GM23338 (cell line): Measurements from ENCODE around the gene ZNF337. TPM values are rescaled to one million over a fixed set of nuclear protein-coding genes. Genes with fewer than 3 reads are reported as not detected.
"Not testable (repeated sequence)": the region's sequence is repeated elsewhere in the genome, so short reads cannot be mapped to it uniquely, and the experiment has no call there.

Experiments used
- ATAC-seq: fragments of 200-7000 bp; cut with Tn5 transposase; 3 replicates; pipeline ENCODE4 v1.9.1; 2020
- DNase-seq: peaks from one replicate; pipeline ENCODE4 v3.0.0-alpha.2; 2015; ENCODE audit warnings: low spot score
- H2AFZ ChIP-seq: fragments of 200-600 bp; sonication (generic); 2 replicates; pipeline ENCODE4 v1.8.0; 2016; ENCODE audit warnings: antibody characterized with exemption, mild to moderate bottlenecking, moderate library complexity
- H3F3A ChIP-seq: fragments of 200-600 bp; sonication (generic); replicated peaks from 2 replicates; pipeline ENCODE4 v1.8.0; 2017; ENCODE audit warnings: antibody characterized with exemption, mixed run types, low read depth
- H3K27ac ChIP-seq: fragments of 200-600 bp; sonication (generic); 2 replicates; pipeline ENCODE4 v1.6.1; 2016; ENCODE audit warnings: low read depth
- H3K27me3 ChIP-seq: fragments of 200-600 bp; sonication (generic); 2 replicates; pipeline ENCODE4 v1.8.0; 2016; ENCODE audit warnings: mild to moderate bottlenecking, mixed run types, moderate library complexity; ENCODE audit not compliant: insufficient read depth
- H3K36me3 ChIP-seq: fragments of 200-600 bp; sonication (generic); 2 replicates; pipeline ENCODE4 v1.8.0; 2016; ENCODE audit warnings: mild to moderate bottlenecking; ENCODE audit not compliant: insufficient read depth
- H3K4me1 ChIP-seq: fragments of 200-600 bp; sonication (generic); 2 replicates; pipeline ENCODE4 v1.8.0; 2016; ENCODE audit warnings: mild to moderate bottlenecking, moderate library complexity; ENCODE audit not compliant: insufficient read depth
- H3K4me2 ChIP-seq: fragments of 200-600 bp; sonication (generic); 2 replicates; pipeline ENCODE4 v1.7.1; 2017; ENCODE audit warnings: mixed run types
- H3K4me3 ChIP-seq: fragments of 200-600 bp; sonication (generic); 2 replicates; pipeline ENCODE4 v1.6.1; 2016; ENCODE audit warnings: mixed run types
- H3K79me2 ChIP-seq: fragments of 200-600 bp; sonication (generic); replicated peaks from 2 replicates; pipeline ENCODE4 v1.8.0; 2017; ENCODE audit warnings: mild to moderate bottlenecking; ENCODE audit not compliant: insufficient read depth
- H3K9me2 ChIP-seq: fragments of 200-600 bp; sonication (generic); 2 replicates; pipeline ENCODE4 v1.8.0; 2017; ENCODE audit not compliant: insufficient read depth
- H4K20me1 ChIP-seq: fragments of 200-600 bp; sonication (generic); replicated peaks from 2 replicates; pipeline ENCODE4 v1.8.0; 2017; ENCODE audit warnings: mild to moderate bottlenecking; ENCODE audit not compliant: insufficient read depth
- H3K27ac Mint-ChIP-seq: 2 replicates; pipeline ENCODE4 v1.8.0; 2020; ENCODE audit warnings: inconsistent platforms, mild to moderate bottlenecking, moderate library complexity, mixed read lengths
- H3K27me3 Mint-ChIP-seq: 3 replicates; pipeline ENCODE4 v1.8.0; 2022; ENCODE audit warnings: low read depth, mild to moderate bottlenecking, moderate library complexity, mixed read lengths, inconsistent platforms; ENCODE audit not compliant: insufficient read depth, poor library complexity
- H3K36me3 Mint-ChIP-seq: 3 replicates; pipeline ENCODE4 v1.8.0; 2021; ENCODE audit warnings: low read depth, mild to moderate bottlenecking, inconsistent platforms, moderate library complexity, mixed read lengths
- H3K4me1 Mint-ChIP-seq: 3 replicates; pipeline ENCODE4 v1.8.0; 2020; ENCODE audit warnings: mild to moderate bottlenecking, inconsistent platforms, mixed read lengths
- H3K4me3 Mint-ChIP-seq: 3 replicates; pipeline ENCODE4 v1.8.0; 2021; ENCODE audit warnings: moderate library complexity, mild to moderate bottlenecking, inconsistent platforms, mixed read lengths
- H3K9me3 Mint-ChIP-seq: 3 replicates; pipeline ENCODE4 v1.8.0; 2020; ENCODE audit warnings: moderate library complexity, mild to moderate bottlenecking, inconsistent platforms, mixed read lengths
- CTCF ChIP-seq, 2 experiments: fragments of 200-600 bp in 1 of 2; sonication (generic) in 1 of 2; conservative IDR thresholded peaks; 2 replicates each; pipeline versions ENCODE4 v1.5.1 to v1.6.1; 2016 to 2017; ENCODE audit warnings: antibody characterized with exemption in 2 of 2, low read depth in 2 of 2, mild to moderate bottlenecking in 2 of 2, moderate library complexity in 1 of 2
- ETS1 ChIP-seq: IDR thresholded peaks from 2 replicates; pipeline ENCODE4 v1.6.1; 2016; ENCODE audit warnings: antibody characterized with exemption
- EZH2 ChIP-seq: fragments of 200-600 bp; sonication (generic); IDR thresholded peaks from one replicate; pipeline ENCODE4 v1.8.0; 2017; ENCODE audit warnings: antibody characterized with exemption, mild to moderate bottlenecking, low read depth; ENCODE audit not compliant: unreplicated experiment
- EZH2phosphoT487 ChIP-seq: fragments of 200-600 bp; sonication (generic); IDR thresholded peaks from one replicate; pipeline ENCODE4 v1.8.1; 2018; ENCODE audit warnings: antibody characterized with exemption; ENCODE audit not compliant: unreplicated experiment
- NANOG ChIP-seq: IDR thresholded peaks from 2 replicates; pipeline ENCODE4 v1.6.1; 2016; ENCODE audit warnings: antibody characterized with exemption, borderline replicate concordance
- POLR2AphosphoS5 ChIP-seq: IDR thresholded peaks from 2 replicates; pipeline ENCODE4 v1.6.1; 2016; ENCODE audit warnings: antibody characterized with exemption, low read depth
- REST ChIP-seq: IDR thresholded peaks from one replicate; pipeline ENCODE4 v1.6.1; 2018; ENCODE audit warnings: antibody characterized with exemption; ENCODE audit not compliant: unreplicated experiment
- STAT1 ChIP-seq: IDR thresholded peaks from one replicate; pipeline ENCODE4 v1.6.1; 2016; ENCODE audit warnings: antibody characterized with exemption; ENCODE audit not compliant: unreplicated experiment
- ZNF114 ChIP-seq: fragments of 250-450 bp; sonication (Bioruptor Pico); IDR thresholded peaks from 2 replicates; pipeline ENCODE4 v1.5.0; 2020; ENCODE audit warnings: mild to moderate bottlenecking, moderate library complexity
- ZNF331 ChIP-seq: fragments of 250-450 bp; sonication (Bioruptor Pico); IDR thresholded peaks from 2 replicates; pipeline ENCODE4 v1.5.0; 2020; ENCODE audit warnings: low read depth, mild to moderate bottlenecking, moderate library complexity
- ZNF462 ChIP-seq: fragments of 250-450 bp; sonication (Bioruptor Pico); IDR thresholded peaks from 2 replicates; pipeline ENCODE4 v1.5.0; 2020; ENCODE audit warnings: mild to moderate bottlenecking, moderate library complexity
- polyA plus RNA-seq: library from polyadenylated mRNA; unstranded; fragments of >200 nt; fragmentation: Nextera tagmentation; extraction: Ambion mirVana; gene quantifications from 2 replicates; pipeline ENCODE4 v1.2.1, GENCODE V29; 2016
- total RNA-seq: library from RNA; depleted of rRNA; stranded (reverse); fragments of >200 nt; shearing (Covaris generic); gene quantifications from 2 replicates; pipeline ENCODE4 v1.2.3, GENCODE V29; 2014

ZNF337 gene
- total and polyA plus RNA-seq, 2 experiments from 2014 or later, result 2.1 to 6.3 TPM

GRCh38 chr20:25705830-25706351 lies 9.2 kb upstream of the ZNF337 start:
- DNase-seq (no peak), ATAC-seq (no peak)
- no peak overlapping the region for H3K4me3 Mint-ChIP-seq
- no peak for TF ChIP-seq ZNF462 (CRISPR knock-in tag)
- no peak for TF ChIP-seq STAT1
- no peak for TF ChIP-seq ZNF331 (CRISPR knock-in tag)
- no peak for TF ChIP-seq EZH2phosphoT487
- no peak for TF ChIP-seq EZH2
- no peak for TF ChIP-seq POLR2AphosphoS5
- TF ChIP-seq ETS1, result no peak
- TF ChIP-seq REST, result no peak
- TF ChIP-seq NANOG, result no peak
- TF ChIP-seq ZNF114, result no peak
- TF ChIP-seq CTCF (conservative IDR thresholded peaks at IDR 0.05; ENCODE audit: low read depth in 2 of 2), result no peak
- Histone ChIP-seq H3K4me2 (no peak overlapping the region), H3K9me2 (no peaks in the 10 kb centered on the region), H3F3A (no peaks in the 10 kb centered on the region), H3K27me3 (no peaks in the 10 kb centered on the region), H3K4me1 (no peaks in the 10 kb centered on the region), H4K20me1 (no peaks in the 10 kb centered on the region), H3K79me2 (no peaks in the 10 kb centered on the region), H3K36me3 (no peaks in the 10 kb centered on the region), H2AFZ (no peak overlapping the region), H3K27ac (no peak overlapping the region), H3K4me3 (no peak overlapping the region)
- H3K27me3 Mint-ChIP-seq, result no peaks in the 10 kb centered on the region
- H3K36me3 Mint-ChIP-seq, result peaks cover under 1% of the 10 kb centered on the region; the same call in 2 of the 3 replicates
- no peaks in the 10 kb centered on the region; the same call in 2 of the 3 replicates for H3K4me1 Mint-ChIP-seq
- peaks cover 21% of the 10 kb centered on the region for H3K9me3 Mint-ChIP-seq
- no peak overlapping the region for H3K27ac Mint-ChIP-seq

GRCh38 chr20:25704303-25704702 lies 7.7 kb upstream of the ZNF337 start:
- H3K27me3 ChIP-seq, H3K27ac Mint-ChIP-seq, H3K9me2 ChIP-seq, H3K4me1 ChIP-seq, H3K4me1 Mint-ChIP-seq, H3K27me3 Mint-ChIP-seq, H3K4me3 Mint-ChIP-seq, DNase-seq, H3K4me3 ChIP-seq, ATAC-seq, H3K4me2 ChIP-seq, H2AFZ ChIP-seq, H3F3A ChIP-seq, H3K36me3 ChIP-seq, H4K20me1 ChIP-seq, H3K27ac ChIP-seq, H3K79me2 ChIP-seq, H3K36me3 Mint-ChIP-seq: not testable (repeated sequence)
- H3K9me3 Mint-ChIP-seq, result peaks cover 21% of the 10 kb centered on the region
